ENCODE results near the gene ZNF385D.

- no peak for TF ChIP-seq EZH2 (IDR thresholded peaks at IDR 0.05; ENCODE audit: borderline replicate concordance, low read depth, low read length, poor library complexity, severe bottlenecking)
- no peak for TF ChIP-seq CTCF (conservative IDR thresholded peaks at IDR 0.05; ENCODE audit: low read depth, low read length)
These were observed 876 bp upstream of the ZNF385D start for GRCh38 chr3:21751886-21752285.
